Fibroblast of pulmonary artery (primary cell): ENCODE results near the gene OSBPL7.
"Not testable (repeated sequence)": the region's sequence is repeated elsewhere in the genome, so short reads cannot be mapped to it uniquely, and the experiment has no call there.

ENCODE experiments used
- DNase-seq: peaks from one replicate; pipeline ENCODE4 v3.0.0-alpha.2; 2010; ENCODE audit warnings: low read depth
- H3K4me3 ChIP-seq: replicated peaks from 2 replicates; pipeline ENCODE4 v1.5.1; 2011; ENCODE audit warnings: low read depth, mild to moderate bottlenecking, control low read depth, low read length, moderate library complexity
- CTCF ChIP-seq: IDR thresholded peaks from 2 replicates; pipeline ENCODE4 v1.5.1; 2011; ENCODE audit warnings: mild to moderate bottlenecking, control low read depth, low read length, inconsistent platforms; ENCODE audit errors: missing control alignments

OSBPL7 gene

GRCh38 chr17:47774331-47774730 lies 47.3 kb downstream of the OSBPL7 start:
- DNase-seq = no peak
- no peak overlapping the region for H3K4me3 ChIP-seq
- TF ChIP-seq CTCF = no peak

- not testable (repeated sequence) for DNase-seq
Observed at GRCh38 chr17:47773649-47774048, 47.9 kb downstream of the OSBPL7 start.

GRCh38 chr17:47763913-47764582 lies 57.5 kb downstream of the OSBPL7 start:
- DNase-seq = no peak
- no peak for TF ChIP-seq CTCF
- H3K4me3 ChIP-seq = no peak overlapping the region

More at GRCh38 chr17:47773649-47774048, 47.9 kb downstream of the OSBPL7 start:
- not testable (repeated sequence) for H3K4me3 ChIP-seq

GRCh38 chr17:47762728-47763127 lies 58.9 kb downstream of the OSBPL7 start:
- no peak for DNase-seq
- TF ChIP-seq CTCF = no peak
- no peak overlapping the region for H3K4me3 ChIP-seq

- TF ChIP-seq CTCF = no peak
- no peak for DNase-seq
- no peak overlapping the region for H3K4me3 ChIP-seq
Observed at GRCh38 chr17:47760409-47761140, 61.0 kb downstream of the OSBPL7 start.

GRCh38 chr17:47757386-47757785 lies 64.2 kb downstream of the OSBPL7 start:
- no peak for TF ChIP-seq CTCF
- H3K4me3 ChIP-seq = no peak overlapping the region
- no peak for DNase-seq
